ENCODE results near the gene CNTNAP2. TPM values are rescaled to one million over a fixed set of nuclear protein-coding genes. Genes with fewer than 3 reads are reported as not detected.
"Not testable (repeated sequence)": the region's sequence is repeated elsewhere in the genome, so short reads cannot be mapped to it uniquely, and the experiment has no call there.

CNTNAP2 gene
- polyA plus RNA-seq, 1 donor, result 6.1 TPM

DNA sequence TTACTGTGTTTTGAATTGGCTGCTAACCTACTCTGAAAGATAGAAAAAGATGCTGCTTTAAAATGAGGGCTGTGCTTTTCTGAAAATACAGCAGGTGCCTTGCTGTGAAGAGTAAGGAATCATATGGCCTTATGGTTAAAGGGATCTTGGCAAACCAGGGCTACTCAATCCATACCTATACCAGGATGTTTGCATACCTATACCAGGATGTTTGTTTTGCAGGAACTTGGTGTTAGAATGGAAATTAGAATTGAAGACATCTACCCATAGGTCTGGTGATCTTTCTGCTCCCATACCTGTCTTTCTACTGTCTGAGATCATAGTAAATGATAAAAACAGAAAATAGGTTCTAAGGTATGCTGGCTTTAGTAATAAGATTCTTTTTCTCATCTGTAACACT lies 2273.8 kb downstream of the CNTNAP2 start:
- DNase-seq (ENCODE audit: low read depth), result no peak

GRCh38 chr7:148391591-148391990 lies 2275.0 kb downstream of the CNTNAP2 start:
- no peak for DNase-seq (ENCODE audit: low read depth)

DNA sequence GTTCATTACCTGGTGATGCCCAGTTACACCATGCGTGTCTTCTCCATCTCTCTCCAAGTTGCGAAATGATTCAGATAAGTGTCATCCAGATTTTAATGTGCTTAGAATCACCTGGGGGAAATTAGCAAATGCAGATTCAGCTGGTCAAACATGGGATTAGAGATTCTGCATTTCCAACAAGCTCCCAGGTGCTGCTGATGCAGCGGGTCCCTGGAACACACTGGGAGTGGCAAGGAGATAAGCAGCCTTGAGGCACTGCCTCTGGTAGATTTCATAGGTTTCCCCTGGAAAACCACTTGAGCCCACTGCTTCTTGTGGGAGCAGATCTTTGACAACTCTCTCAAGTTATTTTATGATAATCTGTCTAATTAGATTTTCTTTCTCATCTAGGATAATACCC lies 2278.0 kb downstream of the CNTNAP2 start:
- DNase-seq (ENCODE audit: low read depth), result no peak

DNA sequence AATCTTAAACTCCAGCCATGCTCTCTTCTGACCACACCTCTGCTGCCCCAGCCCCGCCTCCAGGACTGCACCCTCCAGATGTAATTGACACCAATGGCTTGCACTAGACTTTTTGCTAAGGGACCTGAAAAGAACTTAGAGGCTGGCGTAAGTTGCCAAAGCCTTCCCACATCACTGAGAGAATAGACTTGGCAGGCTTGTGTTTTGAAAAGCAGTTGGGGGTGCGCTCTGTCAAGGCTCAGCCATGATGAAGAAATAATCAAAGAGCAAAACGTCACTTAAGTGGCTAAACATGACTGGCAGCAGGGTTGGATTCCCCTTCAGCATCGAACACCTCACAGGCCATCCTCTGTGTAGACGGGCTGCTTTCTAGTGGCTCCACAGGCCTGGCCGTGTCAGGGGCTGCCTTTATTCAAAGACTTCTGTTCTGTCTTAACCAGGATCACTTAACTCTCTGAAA lies 2278.8 kb downstream of the CNTNAP2 start:
- DNase-seq (ENCODE audit: low read depth), result no peak

DNA sequence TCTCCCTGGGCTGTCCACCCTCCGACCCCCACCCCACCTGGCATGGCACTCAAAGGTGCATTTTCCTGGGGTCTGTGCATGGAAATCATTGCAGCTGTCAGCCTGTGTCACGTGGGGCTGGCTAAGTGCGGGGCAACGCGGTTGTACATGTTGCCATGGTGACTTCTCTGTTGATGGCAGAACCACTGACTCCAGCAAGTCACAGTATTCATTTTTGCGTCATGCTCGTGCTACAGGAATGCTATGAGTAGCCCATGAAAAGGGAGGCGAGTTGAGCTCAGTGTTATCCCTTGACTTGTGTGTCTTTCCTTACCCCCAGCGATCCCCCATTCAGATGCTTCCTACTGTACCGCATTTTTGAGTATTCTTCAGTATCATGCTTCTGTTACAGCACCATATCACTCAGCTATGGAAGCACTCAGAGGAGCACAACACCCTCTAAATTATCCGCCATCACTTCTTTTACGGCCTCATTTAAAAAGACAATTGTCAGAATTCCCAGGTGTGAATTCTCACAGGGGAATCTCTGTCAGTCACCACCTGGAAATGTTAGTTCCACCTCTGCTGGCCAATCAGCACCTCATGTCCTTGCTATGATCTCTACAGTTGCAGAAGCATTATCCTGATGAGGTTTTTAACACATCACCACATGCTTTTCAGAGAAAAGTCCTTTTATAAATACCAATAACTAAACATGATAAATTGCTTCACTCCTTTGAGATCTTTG lies 2279.6 kb downstream of the CNTNAP2 start:
- DNase-seq (ENCODE audit: low read depth), result no peak

DNA sequence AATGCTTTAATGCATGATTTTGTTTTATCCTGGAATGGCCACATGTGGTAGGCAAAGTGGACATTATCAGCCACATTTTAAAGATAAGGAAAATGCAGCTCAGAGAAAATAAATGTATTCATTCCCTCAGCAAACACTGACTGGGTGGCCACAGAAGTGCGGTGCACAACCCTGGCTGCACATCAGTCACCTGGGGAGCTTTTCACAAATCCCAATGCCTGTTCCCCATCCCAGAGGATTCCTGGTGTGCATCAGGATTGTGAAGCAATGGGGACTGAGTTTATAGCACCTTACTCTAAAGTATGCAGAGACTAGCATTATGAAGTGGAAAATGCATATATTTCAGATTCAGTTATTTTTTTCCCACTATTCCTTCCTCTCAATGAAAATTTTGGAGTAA lies 2280.5 kb downstream of the CNTNAP2 start:
- no peak for DNase-seq (ENCODE audit: low read depth)

DNA sequence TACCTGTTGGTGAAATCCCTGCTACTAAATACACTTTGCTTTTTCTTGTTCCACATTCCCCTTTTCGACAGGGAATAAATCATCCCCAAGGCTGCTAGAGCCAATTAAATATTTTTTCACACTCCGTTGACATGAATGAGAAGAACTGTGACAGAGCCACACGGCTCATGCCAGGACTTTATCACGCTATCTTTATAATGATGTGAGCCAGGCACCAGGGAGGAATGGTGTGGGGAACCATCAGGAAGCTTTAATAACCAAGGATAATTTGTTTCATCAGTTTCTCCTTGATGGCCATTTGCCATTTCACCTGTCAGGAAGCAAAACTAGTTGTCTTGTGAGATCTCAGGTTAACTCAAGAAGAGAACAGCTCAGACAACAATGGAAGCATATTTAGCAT lies 2280.9 kb downstream of the CNTNAP2 start:
- DNase-seq (ENCODE audit: low read depth), result no peak

GRCh38 chr7:148397985-148398384 lies 2281.4 kb downstream of the CNTNAP2 start:
- no peak for DNase-seq (ENCODE audit: low read depth)

DNA sequence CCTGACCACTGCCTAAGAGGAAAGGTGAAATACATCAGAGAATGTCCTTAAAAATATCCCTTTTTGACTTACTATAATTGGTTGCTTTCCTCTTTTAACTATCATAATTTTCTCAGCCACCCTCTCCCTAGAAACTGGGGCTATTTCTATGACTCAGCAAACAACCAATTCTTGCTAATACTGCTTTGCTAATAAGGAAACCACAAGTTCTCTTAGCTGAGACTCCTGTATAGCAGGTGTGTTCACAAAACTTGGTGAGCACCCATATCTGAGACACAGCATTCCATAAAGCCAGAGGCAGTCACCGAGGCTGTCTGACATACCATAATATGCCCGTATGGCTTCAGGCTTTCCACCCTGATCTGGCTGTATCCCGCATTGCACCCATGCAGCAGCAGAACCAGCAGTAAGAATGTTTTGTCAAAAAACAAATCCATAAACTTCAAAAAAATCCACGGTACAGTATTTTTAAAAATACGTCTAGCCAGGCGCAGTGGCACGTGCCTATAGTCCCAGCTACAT lies 2282.3 kb downstream of the CNTNAP2 start:
- no peak for DNase-seq (ENCODE audit: low read depth)

- no peak for DNase-seq (ENCODE audit: low read depth)
These were observed 2283.5 kb downstream of the CNTNAP2 start for GRCh38 chr7:148400101-148400500.

GRCh38 chr7:148402159-148402558 lies 2285.6 kb downstream of the CNTNAP2 start:
- DNase-seq (ENCODE audit: low read depth), result no peak

GRCh38 chr7:148403466-148403993 lies 2286.9 kb downstream of the CNTNAP2 start:
- DNase-seq (ENCODE audit: low read depth), result no peak

GRCh38 chr7:148408307-148408706 lies 2291.7 kb downstream of the CNTNAP2 start:
- no peak for DNase-seq (ENCODE audit: low read depth)

DNA sequence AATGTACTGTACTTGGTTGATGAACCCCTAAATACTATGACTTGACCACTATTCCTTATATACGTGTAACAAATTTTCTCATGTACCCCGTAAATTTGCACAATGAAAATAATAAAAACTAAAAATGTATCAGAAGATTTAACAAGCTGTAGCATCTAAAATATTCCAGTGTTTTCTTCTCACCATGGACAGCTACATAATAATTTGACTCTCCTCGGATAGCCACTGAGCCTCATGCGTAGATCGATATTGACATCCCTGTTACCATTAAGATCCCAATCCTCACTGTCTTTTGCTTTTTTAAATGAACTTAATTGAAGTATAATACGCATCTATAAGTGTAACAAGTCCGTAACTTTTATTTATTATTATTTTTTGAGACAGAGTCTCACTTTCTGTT lies 2294.3 kb downstream of the CNTNAP2 start:
- no peak for DNase-seq (ENCODE audit: low read depth)

GRCh38 chr7:148412691-148413090 lies 2296.1 kb downstream of the CNTNAP2 start:
- no peak for DNase-seq (ENCODE audit: low read depth)

DNA sequence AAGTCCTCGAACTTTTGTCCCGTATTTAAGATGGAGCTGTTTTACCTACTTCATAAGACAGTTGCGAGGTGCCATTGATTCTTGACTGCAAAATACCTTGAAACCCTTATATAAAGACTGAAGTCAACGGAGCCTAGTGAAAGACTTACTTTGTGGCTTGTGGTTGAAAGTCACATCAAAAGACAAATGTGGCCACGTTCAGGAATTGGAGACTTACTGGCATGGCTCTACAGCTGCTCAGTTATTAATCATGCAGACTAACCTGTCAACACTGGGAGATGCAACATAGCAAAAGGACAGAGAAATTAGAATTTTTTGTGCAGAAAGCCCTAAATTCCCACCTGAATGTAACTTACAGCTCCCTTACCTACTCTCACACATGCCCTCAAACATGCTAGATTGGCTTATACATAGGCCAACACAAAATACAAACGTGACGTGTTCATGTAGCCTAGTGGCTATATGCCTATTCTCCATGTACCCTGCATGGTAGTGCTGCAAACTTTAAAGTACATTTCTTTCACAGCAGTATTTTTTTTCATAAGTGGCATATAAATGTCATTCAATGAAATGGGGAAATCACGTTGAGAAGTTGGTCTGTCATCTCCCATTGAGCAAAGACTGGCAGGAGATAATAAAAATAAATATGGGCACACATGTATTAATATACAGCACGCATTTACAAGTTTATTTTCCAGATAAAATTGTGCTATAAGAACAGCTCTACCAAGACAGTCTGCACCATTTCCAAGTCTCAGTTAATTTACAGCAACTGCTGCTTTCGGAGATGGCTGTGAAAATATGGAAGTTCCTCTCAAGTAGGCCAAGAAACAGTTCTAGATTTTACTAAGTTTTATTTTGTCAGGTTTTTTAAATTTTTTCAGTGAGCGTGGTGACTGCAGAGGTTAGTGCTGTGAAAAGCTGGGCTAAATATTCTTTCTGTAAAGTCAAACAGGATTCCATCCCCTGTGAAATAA lies 2303.5 kb downstream of the CNTNAP2 start:
- no peak for DNase-seq (ENCODE audit: low read depth)

DNA sequence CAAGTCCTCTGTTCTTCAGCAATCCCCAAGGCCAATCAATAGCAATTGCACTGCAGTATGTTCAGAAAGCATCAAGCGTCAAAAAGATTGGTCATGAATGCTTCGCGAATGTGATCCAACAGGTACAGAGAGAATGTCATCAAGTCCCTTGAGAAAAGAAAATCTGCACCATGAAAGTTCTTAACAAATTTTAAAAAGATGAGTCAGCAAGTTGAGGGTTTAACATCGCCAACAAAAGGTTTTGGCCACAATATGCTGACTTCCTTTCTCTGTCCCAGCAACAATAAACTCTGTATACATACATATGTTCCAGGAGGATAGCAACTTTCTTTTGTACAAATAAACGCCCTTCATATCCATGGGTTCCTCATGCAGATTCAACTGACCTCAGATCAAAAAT lies 2305.4 kb downstream of the CNTNAP2 start:
- no peak for DNase-seq (ENCODE audit: low read depth)

DNA sequence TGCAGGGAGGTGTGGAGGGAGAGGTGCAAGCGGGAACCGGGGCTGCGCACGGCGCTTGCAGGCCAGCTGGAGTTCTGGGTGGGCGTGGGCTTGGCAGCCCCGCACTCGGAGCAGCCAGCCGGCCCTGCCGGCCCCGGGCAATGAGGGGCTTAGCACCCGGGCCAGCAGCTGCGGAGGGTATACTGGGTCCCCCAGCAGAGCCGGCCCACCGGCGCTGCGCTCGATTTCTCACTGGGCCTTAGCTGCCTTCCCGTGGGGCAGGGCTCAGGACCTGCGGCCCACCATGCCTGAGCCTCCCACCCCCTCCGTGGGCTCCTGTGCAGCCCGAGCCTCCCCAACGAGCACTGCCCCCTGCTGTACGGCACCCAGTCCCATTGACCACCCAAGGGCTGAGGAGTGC lies 2309.8 kb downstream of the CNTNAP2 start:
- not testable (repeated sequence) for DNase-seq (ENCODE audit: low read depth)

GRCh38 chr7:148430690-148431089 lies 2314.1 kb downstream of the CNTNAP2 start:
- not testable (repeated sequence) for DNase-seq (ENCODE audit: low read depth)

GRCh38 chr7:148433521-148434180 lies 2317.1 kb downstream of the CNTNAP2 start:
- no peak for DNase-seq (ENCODE audit: low read depth)

DNA sequence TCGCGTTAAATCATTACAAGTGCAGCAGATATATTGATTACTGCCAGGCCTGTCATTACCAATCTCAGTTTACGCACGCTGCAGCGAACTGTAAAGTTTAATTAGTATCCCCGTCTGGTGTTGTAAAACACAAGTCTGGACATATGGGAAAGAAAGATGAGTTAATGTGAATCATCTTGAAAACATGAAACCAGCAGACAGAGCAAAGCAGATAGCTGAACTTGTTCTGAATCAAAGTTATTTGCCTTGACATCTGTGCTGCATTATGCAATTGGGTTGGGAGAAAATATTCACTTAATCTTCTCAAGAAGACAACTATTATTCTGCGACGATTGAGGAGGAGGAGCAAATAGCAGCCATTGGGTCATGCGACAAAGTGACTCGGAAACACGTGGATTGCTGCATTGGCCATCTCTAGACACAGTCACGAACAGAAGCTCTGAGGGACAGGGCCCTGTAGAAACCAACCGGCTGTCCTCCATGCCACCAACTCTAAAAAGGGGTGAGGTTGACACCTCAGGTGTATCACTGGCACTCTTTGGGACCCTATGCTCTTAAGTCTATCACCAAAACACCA lies 2317.7 kb downstream of the CNTNAP2 start:
- DNase-seq (ENCODE audit: low read depth), result no peak
